H1 (cell line): ENCODE results near the gene PBX3. TPM values are rescaled to one million over a fixed set of nuclear protein-coding genes. Genes with fewer than 3 reads are reported as not detected.

ENCODE experiments used
- CTCF ChIA-PET: fragments of 300-600 bp; sonication (Branson Sonifier 250); formaldehyde crosslinking; loops from one replicate; lab custom pipeline; 2021; ENCODE audit not compliant: partially characterized antibody; lab: Charles Lee
- POLR2A ChIA-PET: fragments of 300-600 bp; sonication (Branson Sonifier 250); formaldehyde crosslinking; loops from one replicate; lab custom pipeline; 2021; ENCODE audit warnings: inconsistent platforms; ENCODE audit not compliant: partially characterized antibody; lab: Charles Lee
- DNase-seq, 2 experiments: peaks; one replicate each; pipeline versions ENCODE4 v3.0.0 to v3.0.0-alpha.2; 2010 to 2022; ENCODE audit warnings: low spot score in 2 of 2, low read depth in 1 of 2, mixed read lengths in 1 of 2
- FAIRE-seq: peaks from 2 replicates; lab custom pipeline; 2011; peaks lifted over from hg19 to GRCh38; lab: Jason Lieb, UNC
- H2AFZ ChIP-seq: 2 replicates; pipeline ENCODE4 v1.8.1; 2012; ENCODE audit warnings: low read length, inconsistent platforms
- H2AK5ac ChIP-seq: 2 replicates; pipeline ENCODE4 v1.6.1; 2013; ENCODE audit warnings: low read depth, low read length
- H2BK120ac ChIP-seq: replicated peaks from 2 replicates; pipeline ENCODE3; 2013; ENCODE audit warnings: low read depth, low read length, inconsistent platforms
- H2BK12ac ChIP-seq: 2 replicates; pipeline ENCODE4 v1.6.1; 2013; ENCODE audit warnings: low read depth, low read length
- H2BK15ac ChIP-seq: 2 replicates; pipeline ENCODE4 v1.6.1; 2013; ENCODE audit warnings: low read length
- H2BK20ac ChIP-seq: 2 replicates; pipeline ENCODE4 v1.6.1; 2013; ENCODE audit warnings: low read length
- H2BK5ac ChIP-seq: 2 replicates; pipeline ENCODE4 v1.6.1; 2013; ENCODE audit warnings: low read depth, low read length
- H3K14ac ChIP-seq: 2 replicates; pipeline ENCODE4 v1.6.1; 2013; ENCODE audit warnings: inconsistent platforms; ENCODE audit not compliant: insufficient read length
- H3K18ac ChIP-seq: 2 replicates; pipeline ENCODE4 v1.6.1; 2013; ENCODE audit warnings: low read length; ENCODE audit errors: extremely low read depth
- H3K23ac ChIP-seq: 2 replicates; pipeline ENCODE4 v1.6.1; 2013; ENCODE audit warnings: inconsistent platforms; ENCODE audit not compliant: insufficient read length
- H3K23me2 ChIP-seq: 2 replicates; pipeline ENCODE4 v1.6.1; 2013; ENCODE audit warnings: low read depth, low read length
- H3K27ac ChIP-seq: 2 replicates; pipeline ENCODE4 v1.6.1; 2011; ENCODE audit warnings: low read depth, low read length, inconsistent platforms
- H3K27me3 ChIP-seq, 4 experiments: replicated peaks in 1 of 4; 1 replicate in 1 of 4; 2 replicates in 3 of 4; pipeline versions ENCODE4 v1.6.1 to v1.8.1; 2011 to 2013; ENCODE audit warnings: low read length in 3 of 4, mild to moderate bottlenecking in 3 of 4, inconsistent platforms in 2 of 4, mixed read lengths in 2 of 4, moderate library complexity in 1 of 4; ENCODE audit not compliant: control insufficient read depth in 3 of 4, insufficient read depth in 3 of 4; ENCODE audit errors: extremely low read depth in 1 of 4
- H3K36me3 ChIP-seq, 4 experiments: 2 replicates each; pipeline versions ENCODE4 v1.6.1 to v1.8.1; 2011 to 2013; ENCODE audit warnings: mild to moderate bottlenecking in 4 of 4, low read length in 3 of 4, moderate library complexity in 2 of 4, control low read depth in 1 of 4, inconsistent platforms in 1 of 4; ENCODE audit not compliant: insufficient read depth in 4 of 4, control insufficient read depth in 2 of 4
- H3K4ac ChIP-seq: replicated peaks from 2 replicates; pipeline ENCODE3; 2013; ENCODE audit warnings: low read length, low read depth, mixed read lengths, inconsistent platforms; ENCODE audit not compliant: insufficient read length
- H3K4me1 ChIP-seq, 4 experiments: replicated peaks in 1 of 4; 1 replicate in 1 of 4; 2 replicates in 3 of 4; pipeline versions ENCODE4 v1.6.1 to v1.8.1; 2011 to 2013; ENCODE audit warnings: low read length in 3 of 4, inconsistent platforms in 2 of 4, mixed read lengths in 1 of 4; ENCODE audit not compliant: insufficient read depth in 4 of 4, control insufficient read depth in 3 of 4
- H3K4me2 ChIP-seq, 2 experiments: 2 replicates each; pipeline versions ENCODE4 v1.6.1 to v1.8.1; 2011 to 2013; ENCODE audit warnings: low read depth in 2 of 2, low read length in 2 of 2, control low read depth in 1 of 2, inconsistent platforms in 1 of 2, mild to moderate bottlenecking in 1 of 2; ENCODE audit not compliant: insufficient read depth in 1 of 2
- H3K4me3 ChIP-seq, 4 experiments: fragments of 200-600, 300-600 bp in 1 of 4; sonication (generic), shearing (Covaris generic), sonication (Bioruptor Twin) in 1 of 4; 2 replicates each; pipeline versions ENCODE4 v1.5.1 to v1.8.1; 2011 to 2016; ENCODE audit warnings: low read length in 4 of 4, low read depth in 3 of 4, control low read depth in 2 of 4, inconsistent platforms in 2 of 4, mild to moderate bottlenecking in 2 of 4, mixed read lengths in 1 of 4, moderate library complexity in 1 of 4; ENCODE audit not compliant: insufficient read depth in 2 of 4; ENCODE audit errors: extremely low read depth in 1 of 4
- H3K56ac ChIP-seq: replicated peaks from 2 replicates; pipeline ENCODE3; 2013; ENCODE audit warnings: low read depth, mild to moderate bottlenecking, mixed read lengths, low read length, inconsistent platforms; ENCODE audit not compliant: insufficient read length
- H3K79me1 ChIP-seq: 2 replicates; pipeline ENCODE4 v1.6.1; 2013; ENCODE audit warnings: low read depth, low read length, control low read depth
- H3K79me2 ChIP-seq, 2 experiments: 2 replicates each; pipeline versions ENCODE4 v1.6.1 to v1.8.1; 2012 to 2013; ENCODE audit warnings: low read length in 2 of 2, mild to moderate bottlenecking in 2 of 2, inconsistent platforms in 1 of 2; ENCODE audit not compliant: insufficient read depth in 2 of 2, control insufficient read depth in 1 of 2
- H3K9ac ChIP-seq, 4 experiments: replicated peaks in 1 of 4; 1 replicate in 1 of 4; 2 replicates in 3 of 4; pipeline versions ENCODE4 v1.6.1 to v1.8.1; 2011 to 2013; ENCODE audit warnings: low read depth in 3 of 4, low read length in 3 of 4, control low read depth in 2 of 4, mild to moderate bottlenecking in 2 of 4, moderate library complexity in 2 of 4, inconsistent platforms in 1 of 4; ENCODE audit errors: extremely low read depth in 1 of 4
- H3K9me3 ChIP-seq, 2 experiments: 2 replicates each; pipeline versions ENCODE4 v1.6.1 to v1.8.1; 2012 to 2013; ENCODE audit warnings: mild to moderate bottlenecking in 2 of 2, moderate library complexity in 2 of 2, control low read depth in 1 of 2, inconsistent platforms in 1 of 2, low read depth in 1 of 2, low read length in 1 of 2, mixed read lengths in 1 of 2; ENCODE audit not compliant: insufficient read depth in 2 of 2
- H4K20me1 ChIP-seq, 2 experiments: replicated peaks in 1 of 2; 2 replicates each; pipeline versions ENCODE3 to v1.8.1; 2011 to 2013; ENCODE audit warnings: inconsistent platforms in 2 of 2, low read length in 2 of 2, mild to moderate bottlenecking in 1 of 2; ENCODE audit not compliant: insufficient read depth in 2 of 2, control insufficient read depth in 1 of 2
- H4K5ac ChIP-seq: 2 replicates; pipeline ENCODE4 v1.6.1; 2013; ENCODE audit warnings: low read length, low read depth, mixed read lengths, inconsistent platforms; ENCODE audit not compliant: insufficient read length
- H4K8ac ChIP-seq: 2 replicates; pipeline ENCODE4 v1.8.0; 2013; ENCODE audit warnings: mild to moderate bottlenecking, moderate library complexity, low read length, inconsistent platforms; ENCODE audit not compliant: insufficient read depth; ENCODE audit errors: extremely low read depth
- H4K91ac ChIP-seq: replicated peaks from 2 replicates; pipeline ENCODE3; 2013; ENCODE audit warnings: low read length, mixed read lengths, inconsistent platforms; ENCODE audit not compliant: insufficient read length
- ATF2 ChIP-seq: IDR thresholded peaks from 2 replicates; pipeline ENCODE4 v1.6.1; 2012; ENCODE audit warnings: low read length, inconsistent platforms
- BCL11A ChIP-seq, 2 experiments: IDR thresholded peaks; one replicate each; pipeline ENCODE4 v1.6.1; 2011; ENCODE audit warnings: low read depth in 2 of 2, low read length in 2 of 2, mild to moderate bottlenecking in 2 of 2
- BRCA1 ChIP-seq: IDR thresholded peaks from 2 replicates; pipeline ENCODE4 v1.6.1; 2012; ENCODE audit warnings: low read depth, low read length, improper control_type of control experiment
- CHD1 ChIP-seq: IDR thresholded peaks from 2 replicates; pipeline ENCODE4 v1.6.1; 2012; ENCODE audit warnings: low read depth, low read length, improper control_type of control experiment
- EGR1 ChIP-seq: IDR thresholded peaks from 2 replicates; pipeline ENCODE4 v1.6.1; 2011; ENCODE audit warnings: low read depth, low read length, borderline replicate concordance
- HDAC2 ChIP-seq, 2 experiments: fragments of 300-600 bp in 1 of 2; sonication (generic) in 1 of 2; IDR thresholded peaks; 2 replicates each; pipeline ENCODE4 v1.6.1; 2011 to 2012; ENCODE audit warnings: low read depth in 2 of 2, low read length in 2 of 2, mild to moderate bottlenecking in 2 of 2, moderate library complexity in 2 of 2, borderline replicate concordance in 1 of 2, inconsistent platforms in 1 of 2
- MAX ChIP-seq: IDR thresholded peaks from 2 replicates; pipeline ENCODE4 v1.6.1; 2012; ENCODE audit warnings: inconsistent platforms
- RBBP5 ChIP-seq: IDR thresholded peaks from 2 replicates; pipeline ENCODE4 v1.7.1; 2012; ENCODE audit warnings: low read depth, mild to moderate bottlenecking, inconsistent platforms, low read length, moderate library complexity, borderline replicate concordance
- RNF2 ChIP-seq: fragments of 200-900, 300-1000 bp; sonication (generic); IDR thresholded peaks from 2 replicates; pipeline ENCODE4 v1.7.1; 2016; ENCODE audit warnings: borderline replicate concordance, low read depth, mild to moderate bottlenecking, antibody characterized with exemption, low read length; ENCODE audit not compliant: poor library complexity, severe bottlenecking; ENCODE audit errors: missing control alignments
- SIRT6 ChIP-seq: IDR thresholded peaks from one replicate; pipeline ENCODE4 v1.7.1; 2012; ENCODE audit warnings: low read length, inconsistent platforms
- SP1 ChIP-seq: IDR thresholded peaks from 2 replicates; pipeline ENCODE4 v1.6.1; 2011; ENCODE audit warnings: low read depth, low read length
- TCF12 ChIP-seq: IDR thresholded peaks from 2 replicates; pipeline ENCODE4 v1.6.1; 2011; ENCODE audit warnings: low read depth, mild to moderate bottlenecking, low read length
- WGBS, 2 experiments: shearing (Covaris generic) in 1 of 2; methylation state at CpG; one replicate each; pipeline versions ENCODE4 v1.1.6 to v1.1.7; 2013 to 2015; ENCODE audit warnings: low lambda C conversion rate in 2 of 2, mixed read lengths in 2 of 2, inconsistent platforms in 1 of 2, low coverage in 1 of 2, missing lambda C conversion rate in 1 of 2; ENCODE audit not compliant: insufficient replicate concordance in 2 of 2, insufficient coverage in 1 of 2, insufficient read length in 1 of 2; ENCODE audit errors: extremely low coverage in 1 of 2, missing lambda C conversion rate in 1 of 2; 5-methylcytosine and 5-hydroxymethylcytosine counted together
- polyA plus RNA-seq, 7 experiments: library from polyadenylated mRNA; depleted of rRNA in 3 of 7; stranded (reverse) in 5 of 7; unstranded in 2 of 7; fragments of >200 nt in 5 of 7; fragments of 200-250 nt in 2 of 7; gene quantifications; 1 replicate in 5 of 7; 2 replicates in 1 of 7; 4 replicates in 1 of 7; pipeline versions ENCODE4 v1.2.1 to v1.2.3, GENCODE V29; 2011 to 2013; ENCODE audit warnings: missing spikeins in 2 of 7, mixed read lengths in 2 of 7
- total RNA-seq: library from RNA; stranded (reverse); fragmentation: NEBNext Ultra II Directional; extraction: Animal tissue kit (Norgen Biotek cat#: 25700); gene quantifications from 2 replicates; pipeline ENCODE4 v1.2.1, GENCODE V29; 2021

PBX3 gene
- total and polyA plus RNA-seq, 2 of the 8 experiments (the other 6 are each of a cell fraction or from before 2014, with no cell fraction given), result 22.7 to 44.3 TPM

GRCh38 chr9:125764198-125764597 lies 17.0 kb downstream of the PBX3 start:
- POLR2A ChIA-PET, result interaction anchor here (1.4 kb wide), 1 partner anchor 12 kb away, joined by 3 read pairs; no protein-coding TSS in a partner anchor
- CTCF ChIA-PET, result no interaction called here
- TF ChIP-seq RBBP5 (no peak), HDAC2 (IDR thresholded peaks at IDR 0.05; ENCODE audit: borderline replicate concordance in 1 of 2, low read depth in 2 of 2, low read length in 2 of 2) (no peak), ATF2 (no peak), EGR1 (no peak), BCL11A (IDR thresholded peaks at IDR 0.05; ENCODE audit: low read depth in 2 of 2, low read length in 2 of 2) (no peak), BRCA1 (no peak), SIRT6 (no peak), CHD1 (no peak), SP1 (no peak), MAX (no peak), TCF12 (no peak), RNF2 (no peak)

More at GRCh38 chr9:125764198-125764597, 17.0 kb downstream of the PBX3 start:
- no peak overlapping the region for H3K23ac ChIP-seq
- no peak overlapping the region for H2AK5ac ChIP-seq
- no peak overlapping the region for H3K4me2 ChIP-seq
- H3K79me2 ChIP-seq, result peaks cover 0 to 91% of the 10 kb centered on the region in 2 experiments; a peak in 3 of 4 replicates
- no peak overlapping the region for H3K56ac ChIP-seq
- H2BK20ac ChIP-seq, result no peak overlapping the region
- H2BK120ac ChIP-seq, result no peak overlapping the region
- H2AFZ ChIP-seq, result no peak overlapping the region
- WGBS, 2 experiments, result 88% methylated on average over 3 of the region's 3 CpGs; no CpG with 5 or more reads in 1 of the 2 experiments
- FAIRE-seq (no peak), DNase-seq (no peak)
- H3K9me3 ChIP-seq, result no peaks in the 10 kb centered on the region
- no peak overlapping the region for H3K18ac ChIP-seq
- H4K5ac ChIP-seq, result no peak overlapping the region
- no peak overlapping the region for H2BK15ac ChIP-seq
- no peaks in the 10 kb centered on the region for H3K36me3 ChIP-seq
- H3K27ac ChIP-seq, result no peak overlapping the region
- H4K91ac ChIP-seq, result no peak overlapping the region
- H3K9ac ChIP-seq, result no peak overlapping the region
- H4K20me1 ChIP-seq, result no peaks in the 10 kb centered on the region
- no peak overlapping the region for H3K4ac ChIP-seq
- H3K79me1 ChIP-seq, result no peaks in the 10 kb centered on the region
- H2BK5ac ChIP-seq, result no peak overlapping the region
- H2BK12ac ChIP-seq, result no peak overlapping the region
- H3K4me3 ChIP-seq, result no peak overlapping the region
- H3K27me3 ChIP-seq, result no peaks in the 10 kb centered on the region
- H4K8ac ChIP-seq, result no peak overlapping the region; the same call in 1 of the 2 replicates
- H3K14ac ChIP-seq, result no peak overlapping the region
- peaks cover under 1 to 23% (median 12%) of the 10 kb centered on the region in 4 experiments; a peak in 5 of 7 replicates for H3K4me1 ChIP-seq
- no peaks in the 10 kb centered on the region for H3K23me2 ChIP-seq
